C4-2B (cell line): ENCODE results near the gene ARHGAP32.

Experiments used
- H3K27ac ChIP-seq: fragments of 450-650 bp; 2 replicates; pipeline ENCODE4 v1.5.1; 2017
- CTCF ChIP-seq: fragments of 450-650 bp; conservative IDR thresholded peaks from 2 replicates; pipeline ENCODE4 v1.5.1; 2017; ENCODE audit warnings: mild to moderate bottlenecking
- ZFX ChIP-seq: fragments of 450-650 bp; IDR thresholded peaks from 2 replicates; pipeline ENCODE4 v1.6.1; 2017

ARHGAP32 gene

GRCh38 chr11:129213261-129213660, 21.1 kb upstream of the ARHGAP32 start:
- H3K27ac ChIP-seq: no peak overlapping the region
- no peak for TF ChIP-seq CTCF
- no peak for TF ChIP-seq ZFX

- TF ChIP-seq CTCF (no peak), ZFX (no peak)
- no peak overlapping the region for H3K27ac ChIP-seq
These were observed 19.3 kb upstream of the ARHGAP32 start for GRCh38 chr11:129211397-129211796.

GRCh38 chr11:129210831-129211181, 18.7 kb upstream of the ARHGAP32 start:
- no peak overlapping the region for H3K27ac ChIP-seq
- TF ChIP-seq ZFX: no peak
- TF ChIP-seq CTCF: no peak

GRCh38 chr11:129209891-129210830, 18.0 kb upstream of the ARHGAP32 start:
- H3K27ac ChIP-seq: no peak overlapping the region

GRCh38 chr11:129208863-129209262, 16.7 kb upstream of the ARHGAP32 start:
- no peak for TF ChIP-seq ZFX
- TF ChIP-seq CTCF: no peak

More at GRCh38 chr11:129209891-129210830, 18.0 kb upstream of the ARHGAP32 start:
- TF ChIP-seq CTCF (no peak), ZFX (no peak)

GRCh38 chr11:129204150-129204838, 12.2 kb upstream of the ARHGAP32 start:
- TF ChIP-seq CTCF (no peak), ZFX (no peak)
- no peak overlapping the region for H3K27ac ChIP-seq

More at GRCh38 chr11:129208863-129209262, 16.7 kb upstream of the ARHGAP32 start:
- no peak overlapping the region for H3K27ac ChIP-seq

GRCh38 chr11:129202646-129203045, 10.5 kb upstream of the ARHGAP32 start:
- no peak overlapping the region for H3K27ac ChIP-seq
- no peak for TF ChIP-seq CTCF
- no peak for TF ChIP-seq ZFX
